HG03175 (cell line): Measurements from ENCODE around the gene GLDC.
"Not testable (repeated sequence)": the region's sequence is repeated elsewhere in the genome, so short reads cannot be mapped to it uniquely, and the experiment has no call there.

Experiments
- ATAC-seq: cut with Tn5 transposase; IDR thresholded peaks from one replicate; pipeline ENCODE4 v1.9.1; 2021; ENCODE audit warnings: mild to moderate bottlenecking, moderate library complexity; ENCODE audit not compliant: unreplicated experiment

GLDC gene

DNA sequence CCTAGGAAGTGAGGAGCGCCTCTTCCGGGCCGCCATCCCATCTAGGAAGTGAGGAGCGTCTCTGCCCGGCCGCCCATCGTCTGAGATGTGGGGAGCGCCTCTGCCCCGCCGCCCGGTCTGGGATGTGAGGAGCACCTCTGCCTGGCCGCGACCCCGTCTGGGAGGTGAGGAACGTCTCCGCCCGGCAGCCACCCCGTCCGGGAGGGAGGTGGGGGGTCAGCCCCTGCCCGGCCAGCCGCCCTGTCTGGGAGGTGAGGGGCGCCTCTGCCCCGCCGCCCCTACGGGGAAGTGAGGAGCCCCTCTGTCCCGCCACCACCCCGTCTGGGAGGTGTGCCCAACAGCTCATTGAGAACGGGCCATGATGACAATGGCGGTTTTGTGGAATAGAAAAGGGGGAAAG, 22.7 kb downstream of the GLDC start:
- ATAC-seq: not testable (repeated sequence)

DNA sequence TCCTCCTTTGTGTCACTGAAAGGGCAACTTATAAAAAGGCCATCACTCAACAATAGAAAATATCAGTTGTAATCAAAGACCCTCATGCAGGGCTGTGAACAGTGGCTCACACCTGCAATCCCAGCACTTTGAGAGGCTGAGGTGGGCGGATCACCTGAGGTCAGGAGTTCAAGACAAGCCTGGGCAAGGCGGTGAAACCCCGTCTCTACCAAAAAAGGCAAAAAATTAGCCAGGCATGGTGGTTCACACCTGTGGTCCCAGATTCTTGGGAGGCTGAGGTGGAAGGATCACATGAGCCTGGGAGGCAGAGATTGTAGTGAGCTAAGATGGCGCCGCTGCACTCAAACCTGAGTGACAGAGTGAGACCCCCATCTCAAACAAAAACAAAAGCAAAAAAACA, 24.7 kb downstream of the GLDC start:
- ATAC-seq: no peak

DNA sequence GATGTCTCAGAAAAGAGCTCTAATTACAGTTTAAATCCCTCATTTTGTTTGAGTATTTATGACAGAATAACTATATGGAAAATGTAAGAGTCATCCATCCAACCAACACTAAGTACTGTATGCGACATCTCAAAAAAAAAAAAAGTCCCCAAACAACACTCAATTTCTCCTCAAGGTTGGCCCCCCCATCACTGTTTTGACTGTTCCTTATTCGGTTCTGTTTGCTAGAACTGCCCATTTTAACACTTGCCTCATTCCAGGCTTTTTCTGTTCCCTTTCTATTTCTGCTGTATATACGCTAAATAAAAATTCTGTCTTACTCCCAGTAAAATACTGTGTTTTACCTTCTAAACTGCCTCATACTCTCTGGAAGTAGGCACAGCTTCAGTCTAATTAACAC, 25.2 kb downstream of the GLDC start:
- ATAC-seq: no peak

DNA sequence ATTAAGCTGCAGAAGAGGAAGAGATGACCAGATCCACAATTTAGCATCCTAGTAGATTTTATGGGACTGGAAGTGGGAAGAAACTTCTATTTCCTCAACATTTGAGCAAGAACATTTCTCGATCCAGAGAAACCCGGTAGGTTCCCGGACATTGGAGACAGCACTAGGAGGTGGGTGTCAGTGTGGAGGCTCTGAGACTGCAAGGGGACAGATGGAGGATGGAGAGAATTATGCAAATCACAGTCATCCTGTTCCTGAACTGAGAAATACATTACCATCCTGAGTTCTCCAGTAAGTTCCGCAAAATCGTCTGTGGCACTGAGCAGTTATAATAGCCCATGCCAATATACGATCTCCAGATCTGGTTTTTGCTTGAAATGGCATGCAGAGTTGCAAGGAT, 25.6 kb downstream of the GLDC start:
- ATAC-seq: no peak

DNA sequence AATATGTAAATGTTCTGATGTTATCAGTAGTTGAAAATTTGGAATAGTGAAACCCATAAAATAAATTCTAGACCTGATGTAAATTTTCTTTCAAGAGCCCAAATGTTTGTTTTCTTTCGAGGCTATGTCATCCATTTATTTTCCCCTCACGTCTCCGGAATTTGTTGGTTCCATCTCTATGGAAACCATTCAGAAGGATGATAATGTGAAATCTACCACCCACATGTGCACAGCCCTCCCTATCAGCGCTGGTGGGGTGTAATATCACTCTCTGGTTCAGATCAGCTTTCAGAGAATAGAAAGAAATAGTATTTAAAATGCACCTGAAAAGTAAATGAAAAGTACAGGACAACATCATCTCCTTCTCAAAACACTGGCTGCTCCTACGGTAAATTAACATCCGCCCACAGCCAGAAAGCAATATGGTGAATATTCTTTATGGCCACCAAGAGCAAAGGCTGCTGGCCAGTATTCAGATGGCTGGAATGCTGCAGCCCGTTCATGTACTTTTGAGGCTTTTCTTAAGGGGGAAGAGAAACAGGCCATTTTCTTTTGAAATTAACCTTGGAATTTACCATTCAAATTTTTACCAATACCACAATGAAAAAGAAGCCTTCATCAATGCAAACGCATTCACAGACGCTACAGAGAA, 28.5 kb downstream of the GLDC start:
- no peak for ATAC-seq

DNA sequence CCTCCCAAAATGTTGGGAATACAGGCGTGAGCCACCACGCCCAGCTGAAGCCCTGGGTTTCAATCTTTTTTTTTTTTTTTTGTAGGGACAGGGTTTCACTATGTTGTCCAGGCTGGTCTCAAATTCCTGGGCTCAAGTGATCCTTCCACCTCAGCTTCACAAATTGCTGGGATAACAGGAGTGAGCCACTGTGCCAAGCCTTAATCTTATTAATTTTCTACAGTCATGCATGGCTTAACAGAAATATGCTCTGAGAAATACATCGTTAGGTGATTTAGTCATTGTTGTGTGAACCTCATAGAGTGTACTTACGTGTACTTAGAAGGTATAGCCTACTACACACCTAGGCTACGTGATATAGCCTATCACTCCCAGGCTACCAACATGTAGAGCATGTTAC, 31.0 kb downstream of the GLDC start:
- ATAC-seq: no peak

DNA sequence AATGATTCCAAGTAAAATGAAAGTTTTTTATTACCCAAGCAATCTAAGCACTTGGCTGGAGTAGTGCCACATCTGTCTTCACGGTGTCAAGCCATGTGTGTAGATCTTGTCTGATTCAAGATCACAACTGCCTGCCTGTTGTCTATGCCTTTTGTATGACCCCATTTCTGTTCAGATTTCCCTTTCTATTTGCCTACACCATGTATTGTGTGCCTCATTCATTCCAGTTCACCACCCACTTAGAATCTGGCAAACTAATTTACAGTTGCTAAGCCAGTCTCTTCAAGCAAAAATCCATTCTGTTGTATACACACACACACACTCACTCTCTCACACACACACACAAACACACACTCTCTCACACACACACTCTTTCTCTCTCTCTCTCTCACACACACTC, 33.7 kb downstream of the GLDC start:
- no peak for ATAC-seq

DNA sequence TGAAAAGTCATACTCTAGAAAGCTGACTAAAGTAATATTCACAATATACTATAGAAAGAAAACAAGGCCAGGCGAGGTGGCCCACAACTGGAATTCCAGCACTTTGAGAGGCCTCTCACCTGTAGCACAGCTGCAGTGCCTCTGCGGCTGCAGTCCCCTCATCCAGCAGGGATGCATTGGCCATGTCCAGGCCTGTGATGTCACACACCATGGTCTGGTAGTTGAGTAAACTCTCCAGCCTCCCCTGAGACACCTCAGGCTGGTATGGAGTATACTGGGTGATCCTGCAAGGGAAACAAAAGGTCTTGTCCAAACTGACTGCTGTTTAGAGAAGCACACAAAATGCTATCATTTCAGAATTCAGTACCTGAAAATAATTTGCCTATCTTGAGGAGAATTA, 35.5 kb downstream of the GLDC start:
- ATAC-seq: no peak

DNA sequence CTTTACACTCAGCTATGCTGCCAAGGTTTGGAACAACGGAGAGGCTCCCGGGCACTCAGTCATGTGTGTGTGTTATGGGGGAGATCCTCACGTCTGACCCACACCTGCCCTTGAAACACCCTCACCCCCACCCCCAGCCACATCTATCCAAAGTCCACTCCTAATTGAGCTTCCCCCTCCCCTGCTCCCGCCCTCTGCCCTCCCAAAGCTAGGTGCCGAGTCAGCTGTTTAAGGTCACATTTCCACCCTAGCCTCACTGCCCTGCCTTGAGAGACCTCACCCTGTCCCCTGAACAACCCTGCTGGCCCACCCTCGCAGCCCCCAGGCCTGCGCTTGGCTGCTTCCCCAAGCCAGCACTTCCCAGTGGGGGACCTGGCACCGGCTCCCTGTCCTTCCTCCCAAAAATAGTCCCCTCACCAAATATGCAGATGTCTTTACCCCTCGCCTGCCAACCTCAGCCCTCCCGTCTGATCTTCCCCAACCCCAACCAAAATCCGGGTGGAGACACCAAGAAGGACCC, 36.0 kb downstream of the GLDC start:
- ATAC-seq: no peak

DNA sequence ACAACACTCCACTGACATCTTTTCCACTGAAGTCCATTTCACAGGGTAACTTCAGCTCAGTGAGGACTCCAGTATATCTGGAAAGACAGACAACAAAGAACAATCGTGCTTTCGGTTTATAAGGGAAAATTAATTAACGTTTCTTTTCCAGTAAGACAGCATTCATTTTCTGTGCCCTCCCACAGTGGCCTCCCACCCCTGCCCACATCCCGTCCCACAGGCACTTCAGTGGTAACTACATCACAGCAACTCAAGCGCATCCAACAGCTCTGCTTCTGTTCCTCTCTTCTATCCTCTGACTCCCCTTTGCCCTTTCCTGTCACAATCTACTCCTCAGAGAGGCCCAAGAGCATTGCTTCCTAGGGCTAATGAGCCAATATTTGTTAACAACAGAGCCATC, 40.3 kb downstream of the GLDC start:
- peak; percentile 86 for ATAC-seq

DNA sequence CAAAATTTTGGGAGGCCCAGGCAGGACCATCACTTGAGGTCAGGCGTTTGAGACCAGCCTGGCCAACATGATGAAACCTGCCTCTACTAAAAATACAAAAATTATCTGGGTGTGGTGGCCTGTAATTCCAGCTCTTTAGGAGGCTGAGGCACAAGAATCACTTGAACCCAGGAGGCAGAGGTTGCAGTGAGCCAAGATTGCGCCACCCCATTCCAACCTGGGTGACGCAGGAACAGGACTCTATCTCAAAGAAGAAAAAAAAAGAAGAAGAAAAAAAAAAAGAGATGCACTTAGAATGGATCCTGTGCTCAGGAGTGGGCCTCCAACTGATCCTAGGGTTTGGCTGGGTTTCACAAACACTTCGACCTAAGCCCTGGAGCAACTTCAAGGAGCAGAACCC, 45.1 kb downstream of the GLDC start:
- no peak for ATAC-seq

DNA sequence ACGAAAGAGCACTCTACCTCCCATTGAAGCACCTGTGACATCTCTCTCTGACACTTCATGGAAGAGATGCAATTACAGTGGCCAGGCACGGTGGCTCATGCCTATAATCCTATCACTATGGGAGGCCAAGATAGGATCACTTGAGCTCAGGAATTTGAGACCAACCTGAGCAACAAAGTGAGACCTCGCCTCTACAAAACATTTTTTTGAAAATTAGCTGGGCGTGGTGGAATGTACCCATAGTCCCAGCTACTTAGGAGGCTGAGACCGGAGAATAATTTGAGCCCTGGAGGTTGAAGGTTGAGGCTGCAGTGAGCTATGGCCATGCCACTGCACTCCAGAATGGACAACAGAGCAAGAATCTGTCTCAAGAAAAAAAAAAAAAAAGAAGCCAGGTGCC, 45.5 kb downstream of the GLDC start:
- ATAC-seq: no peak

DNA sequence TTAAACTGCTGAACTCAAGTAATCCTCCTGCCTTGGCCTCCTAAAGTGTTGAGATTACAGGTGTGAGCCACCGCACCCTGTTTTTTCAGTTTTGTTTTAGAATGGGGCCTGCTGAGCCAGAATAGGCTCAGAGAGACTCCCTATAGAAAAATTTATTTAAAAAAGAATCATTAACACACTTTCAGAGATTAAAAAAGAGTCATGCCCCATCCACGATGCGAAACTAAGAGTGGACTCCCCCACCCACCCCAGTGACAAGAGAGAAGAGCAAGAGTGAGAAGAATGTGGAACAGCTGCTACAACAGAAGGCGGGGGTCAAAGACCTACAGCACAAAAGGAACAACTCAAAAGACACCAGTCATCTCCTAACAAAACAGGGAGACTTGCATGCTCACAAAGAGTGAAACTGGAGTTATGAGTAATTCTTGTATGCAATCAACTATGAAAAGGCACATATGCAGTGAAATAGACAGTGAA, 47.2 kb downstream of the GLDC start:
- ATAC-seq: peak; percentile 96

DNA sequence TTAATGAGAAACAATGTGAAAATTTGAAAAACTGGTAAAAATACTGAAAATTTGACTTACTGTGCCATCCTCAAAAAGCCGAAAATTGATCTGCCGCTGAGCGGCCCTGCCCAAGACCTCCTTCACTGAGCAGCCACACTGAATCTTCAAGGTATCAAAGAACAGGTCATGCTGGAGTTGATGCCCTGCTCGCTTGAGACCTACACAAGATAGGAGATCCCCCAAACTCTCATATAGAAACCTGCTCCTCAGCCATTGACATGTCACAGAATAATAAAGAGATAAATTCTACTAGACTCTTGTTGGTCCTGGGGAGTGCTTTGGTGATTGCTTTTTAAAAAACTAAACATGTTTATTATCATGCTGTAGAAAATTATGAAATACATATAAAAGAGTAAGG, 52.7 kb downstream of the GLDC start:
- no peak for ATAC-seq

DNA sequence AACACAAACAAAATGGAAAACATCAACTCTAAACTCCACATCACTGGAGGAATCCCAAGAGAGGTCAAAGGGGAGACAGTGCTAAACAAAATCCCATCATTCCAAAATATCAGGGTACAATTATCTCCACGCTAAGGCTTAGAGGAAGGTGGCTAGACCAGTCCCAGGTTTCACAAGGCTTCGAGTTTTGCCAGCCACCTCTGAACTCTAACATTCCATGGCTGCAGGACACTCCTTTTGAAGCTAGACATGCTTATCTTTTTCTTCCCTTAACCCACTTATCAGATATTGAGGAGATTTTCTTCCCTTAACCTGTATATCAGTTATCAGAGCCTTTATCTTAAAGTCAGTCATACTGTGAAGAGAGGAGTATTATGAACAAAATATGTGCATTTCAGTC, 53.3 kb downstream of the GLDC start:
- ATAC-seq: no peak

DNA sequence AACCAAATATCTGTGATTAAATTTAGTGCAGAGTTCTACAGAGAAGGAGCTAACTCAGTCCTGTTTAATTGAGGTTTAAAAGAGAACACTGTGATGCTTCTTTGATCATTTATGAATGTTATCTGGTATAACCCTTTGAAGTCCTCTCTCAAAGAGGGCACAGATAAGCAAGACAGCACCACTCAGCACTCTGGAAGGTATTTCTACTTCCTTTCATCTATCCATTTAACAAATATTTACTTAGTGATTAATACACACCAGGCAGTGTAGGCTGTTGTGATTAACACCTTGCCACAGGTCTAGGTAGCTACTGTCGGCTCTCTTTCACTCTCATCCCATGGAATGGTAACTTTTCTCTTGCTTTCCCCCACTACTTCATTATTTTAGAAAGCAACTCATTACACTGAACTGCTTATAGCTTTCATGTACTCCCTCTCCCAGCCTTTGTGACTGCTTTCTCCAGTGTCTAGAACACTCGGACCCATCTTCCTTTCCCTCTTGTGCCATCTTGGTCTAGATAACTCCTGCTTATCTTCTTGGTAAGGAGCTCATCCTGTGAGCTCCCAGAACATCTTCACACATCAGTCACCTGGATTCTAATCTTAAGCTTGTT, 54.7 kb downstream of the GLDC start:
- no peak for ATAC-seq

DNA sequence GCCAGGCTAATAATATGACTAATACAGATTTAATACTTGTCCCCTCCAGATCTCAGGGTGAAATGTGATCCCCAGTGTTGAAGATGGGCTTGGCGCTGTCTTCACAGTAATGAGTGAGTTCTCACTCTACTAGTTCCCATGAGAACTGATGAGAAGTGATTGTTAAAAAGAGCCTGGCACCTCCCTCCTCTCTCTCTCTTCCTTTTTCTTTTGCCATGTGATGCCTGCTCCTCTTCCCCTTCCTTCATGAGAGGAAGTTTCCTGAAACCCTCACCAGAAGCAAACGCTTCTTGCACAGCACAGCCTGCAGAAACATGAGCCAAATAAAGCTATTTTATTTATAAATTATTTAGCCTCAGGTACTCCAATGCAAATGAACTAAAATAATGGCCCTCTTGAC, 55.2 kb downstream of the GLDC start:
- ATAC-seq: no peak

DNA sequence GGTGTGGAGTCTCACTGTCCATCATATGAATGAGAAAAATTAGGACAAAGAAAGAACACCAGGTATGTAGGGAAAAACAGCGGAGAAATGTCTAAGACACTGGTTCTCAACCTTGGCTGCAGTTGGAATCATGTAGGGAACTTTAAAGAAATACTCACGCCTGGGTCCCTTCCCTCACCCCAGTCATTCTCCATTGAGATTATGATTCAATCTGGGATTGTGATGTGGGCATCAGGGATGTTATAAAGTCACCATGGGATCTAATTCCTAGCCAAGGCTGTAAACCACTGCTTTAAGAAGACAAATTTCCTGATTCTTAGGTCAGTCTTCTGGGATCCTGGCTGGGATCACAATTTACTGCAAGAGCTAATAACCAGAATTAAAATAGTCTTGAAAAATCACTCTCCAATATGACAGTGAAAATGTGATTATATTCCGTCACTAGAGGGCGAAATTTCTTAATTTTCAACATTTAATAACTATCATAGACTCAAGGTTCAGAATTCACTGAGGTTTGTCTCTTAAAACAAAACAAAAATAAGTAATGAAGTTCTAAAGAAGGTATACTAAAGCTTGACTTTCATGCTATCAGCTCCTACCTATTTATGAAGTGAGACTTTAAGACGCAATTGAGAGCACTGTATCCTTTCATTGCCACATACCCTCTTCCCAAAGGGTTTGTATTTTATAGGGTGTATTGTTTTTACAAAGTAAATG, 60.5 kb downstream of the GLDC start:
- peak; percentile 52 for ATAC-seq

DNA sequence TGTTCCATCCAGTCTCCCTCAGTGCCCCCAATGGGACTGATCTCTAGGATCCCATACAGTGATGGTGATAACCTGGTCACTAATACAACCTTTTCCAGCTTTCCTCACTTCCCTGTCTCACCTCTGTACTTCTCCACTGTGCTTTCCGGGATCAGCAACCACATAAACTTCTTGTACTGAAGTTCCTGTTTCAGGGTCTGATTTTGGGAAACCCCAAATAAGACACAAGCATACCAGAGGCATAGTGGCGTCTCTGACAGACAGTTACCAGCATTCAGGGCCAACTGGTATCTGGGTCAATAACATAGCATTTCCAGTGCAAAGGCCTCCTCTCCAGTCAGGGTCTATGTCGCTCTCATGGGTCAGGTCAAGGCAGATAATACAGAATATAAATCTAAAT, 64.3 kb downstream of the GLDC start:
- ATAC-seq: no peak

DNA sequence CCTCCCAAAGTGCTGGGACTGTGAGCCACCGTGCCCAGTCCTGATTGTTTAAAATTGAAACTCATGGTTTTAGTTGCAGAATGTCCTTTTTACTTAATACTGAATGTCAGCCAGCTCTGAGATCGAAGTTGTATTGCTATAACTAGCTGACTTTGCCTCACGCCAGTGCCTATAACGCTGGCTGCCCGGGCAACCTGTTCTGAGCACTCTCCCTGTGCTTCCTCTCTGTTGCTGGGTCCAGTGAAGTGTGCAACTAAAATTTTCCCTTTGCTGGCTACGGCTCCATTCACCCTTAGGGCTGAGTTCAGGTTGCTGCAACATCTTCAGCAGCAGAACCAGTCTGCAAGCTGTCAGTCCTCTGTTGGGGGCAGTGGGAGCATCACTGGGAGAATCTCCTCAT, 65.9 kb downstream of the GLDC start:
- ATAC-seq: no peak

DNA sequence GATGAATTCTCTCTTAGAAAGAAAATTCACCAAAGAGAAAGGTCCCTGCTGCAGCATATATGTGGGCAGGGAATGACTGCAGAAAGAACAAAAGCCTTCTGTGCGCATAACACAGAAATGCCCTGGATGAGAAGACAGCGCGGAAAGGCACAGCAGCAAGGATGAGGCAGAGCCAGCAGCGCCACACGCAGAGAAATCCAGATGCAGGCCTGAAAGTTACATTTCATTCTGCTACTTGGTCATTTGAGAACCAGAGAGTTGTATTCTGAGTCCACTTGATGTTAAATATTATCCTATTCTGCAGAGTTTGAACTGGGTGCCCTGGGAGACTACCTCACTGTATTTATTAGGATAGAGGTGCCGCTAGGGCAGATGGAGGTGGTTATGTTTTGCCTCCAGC, 68.5 kb downstream of the GLDC start:
- no peak for ATAC-seq
